Measurements from ENCODE around the gene UAP1. TPM values are rescaled to one million over a fixed set of nuclear protein-coding genes. Genes with fewer than 3 reads are reported as not detected.

UAP1 gene
- total RNA-seq, 1 donor from 2014 or later, result 13.4 TPM

GRCh38 chr1:162626094-162626493 is 64.6 kb downstream of the UAP1 start:
- H3K27me3 Mint-ChIP-seq, result peaks cover 25% of the 10 kb centered on the region
- no peak for DNase-seq
- H3K4me1 Mint-ChIP-seq, result no peaks in the 10 kb centered on the region
- no peak for TF ChIP-seq CTCF (IDR thresholded peaks at IDR 0.05)
- no peak overlapping the region for H3K4me3 Mint-ChIP-seq
- CTCF ChIA-PET, result no interaction called here
- intact Hi-C loops (cut with micrococcal nuclease), result loop anchor here (5.0 to 10.0 kb wide), 2 partner anchors 269 to 831 kb away; no protein-coding TSS in a partner anchor
- H3K9me3 Mint-ChIP-seq, result no peaks in the 10 kb centered on the region
- H3K27ac Mint-ChIP-seq, result no peak overlapping the region
- POLR2A ChIA-PET, result no interaction called here
- no peak for ATAC-seq (ENCODE audit: low read depth)
- no peaks in the 10 kb centered on the region for H3K36me3 Mint-ChIP-seq (ENCODE audit: low read depth)

GRCh38 chr1:162626761-162627160 is 65.2 kb downstream of the UAP1 start:
- intact Hi-C loops (cut with micrococcal nuclease), result loop anchor here (1.0 to 10.0 kb wide), 3 partner anchors 269 to 832 kb away; no protein-coding TSS in a partner anchor
- no peaks in the 10 kb centered on the region for H3K36me3 Mint-ChIP-seq (ENCODE audit: low read depth)
- no peak for TF ChIP-seq CTCF (IDR thresholded peaks at IDR 0.05)
- H3K27me3 Mint-ChIP-seq, result peaks cover 28% of the 10 kb centered on the region
- no peaks in the 10 kb centered on the region for H3K4me1 Mint-ChIP-seq
- CTCF ChIA-PET, result no interaction called here
- ATAC-seq (ENCODE audit: low read depth) (no peak), DNase-seq (no peak)
- no peaks in the 10 kb centered on the region for H3K9me3 Mint-ChIP-seq
- no peak overlapping the region for H3K27ac Mint-ChIP-seq
- H3K4me3 Mint-ChIP-seq, result no peak overlapping the region
- POLR2A ChIA-PET, result no interaction called here

- Mint-ChIP-seq H3K4me3 (no peak overlapping the region), H3K36me3 (ENCODE audit: low read depth) (no peaks in the 10 kb centered on the region), H3K27ac (no peak overlapping the region), H3K4me1 (no peaks in the 10 kb centered on the region), H3K9me3 (no peaks in the 10 kb centered on the region), H3K27me3 (peaks cover 27% of the 10 kb centered on the region)
- CTCF ChIA-PET, result no interaction called here
- no peak for TF ChIP-seq CTCF (IDR thresholded peaks at IDR 0.05)
- POLR2A ChIA-PET, result no interaction called here
- intact Hi-C loops (cut with micrococcal nuclease), result loop anchor here (1.0 to 10.0 kb wide), 3 partner anchors 270 to 833 kb away; no protein-coding TSS in a partner anchor
- DNase-seq (no peak), ATAC-seq (ENCODE audit: low read depth) (no peak)
Measured at GRCh38 chr1:162627662-162628296, 66.3 kb downstream of the UAP1 start.

GRCh38 chr1:162629077-162629627 is 67.6 kb downstream of the UAP1 start:
- no peak for TF ChIP-seq CTCF (IDR thresholded peaks at IDR 0.05)
- ChIA-PET CTCF (no interaction called here), POLR2A (no interaction called here)
- H3K27ac Mint-ChIP-seq, result no peak overlapping the region
- no peak overlapping the region for H3K4me3 Mint-ChIP-seq
- peaks cover 21% of the 10 kb centered on the region for H3K27me3 Mint-ChIP-seq
- no peaks in the 10 kb centered on the region for H3K36me3 Mint-ChIP-seq (ENCODE audit: low read depth)
- no peak for ATAC-seq (ENCODE audit: low read depth)
- DNase-seq, result no peak
- H3K4me1 Mint-ChIP-seq, result no peaks in the 10 kb centered on the region
- intact Hi-C loops (cut with micrococcal nuclease), result loop anchor here (5.0 to 10.0 kb wide), 2 partner anchors 272 to 834 kb away; no protein-coding TSS in a partner anchor
- H3K9me3 Mint-ChIP-seq, result no peaks in the 10 kb centered on the region

- ATAC-seq (ENCODE audit: low read depth), result no peak
- CTCF ChIA-PET, result no interaction called here
- intact Hi-C loops (cut with micrococcal nuclease), result loop anchor here (5.0 to 10.0 kb wide), 2 partner anchors 272 to 835 kb away; no protein-coding TSS in a partner anchor
Measured at GRCh38 chr1:162629651-162630050, 68.1 kb downstream of the UAP1 start.

More at GRCh38 chr1:162629651-162630050, 68.1 kb downstream of the UAP1 start:
- no peak for TF ChIP-seq CTCF (IDR thresholded peaks at IDR 0.05)
- no peaks in the 10 kb centered on the region for H3K4me1 Mint-ChIP-seq
- POLR2A ChIA-PET, result no interaction called here
- H3K9me3 Mint-ChIP-seq, result no peaks in the 10 kb centered on the region
- peaks cover 17% of the 10 kb centered on the region for H3K27me3 Mint-ChIP-seq
- H3K27ac Mint-ChIP-seq, result no peak overlapping the region
- no peak for DNase-seq
- no peak overlapping the region for H3K4me3 Mint-ChIP-seq
- H3K36me3 Mint-ChIP-seq (ENCODE audit: low read depth), result no peaks in the 10 kb centered on the region
